ENCODE data around the gene ZCCHC14.
"Not testable (repeated sequence)": the region's sequence is repeated elsewhere in the genome, so short reads cannot be mapped to it uniquely, and the experiment has no call there.

Gene ZCCHC14

DNA sequence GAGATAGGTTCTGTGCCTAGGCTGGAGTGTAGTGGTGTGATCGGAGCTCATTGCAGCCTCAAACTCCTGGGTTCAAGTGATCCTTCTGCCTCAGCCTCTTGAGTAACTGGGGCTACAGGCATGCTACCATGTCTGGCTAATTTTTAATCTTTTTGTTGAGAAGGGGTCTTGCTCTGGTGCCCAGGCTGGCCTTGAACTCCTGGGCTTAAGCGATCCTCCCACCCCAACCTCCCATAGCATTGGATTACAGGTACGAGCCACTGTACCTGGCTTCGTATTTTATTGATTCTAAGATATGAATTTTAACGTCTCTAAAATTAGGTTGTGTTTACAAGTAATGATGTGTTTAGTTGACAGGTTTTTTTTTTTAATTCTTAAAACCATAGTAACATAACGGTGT is 30.8 kb upstream of the ZCCHC14 start:
- DNase-seq, result not testable (repeated sequence)

DNA sequence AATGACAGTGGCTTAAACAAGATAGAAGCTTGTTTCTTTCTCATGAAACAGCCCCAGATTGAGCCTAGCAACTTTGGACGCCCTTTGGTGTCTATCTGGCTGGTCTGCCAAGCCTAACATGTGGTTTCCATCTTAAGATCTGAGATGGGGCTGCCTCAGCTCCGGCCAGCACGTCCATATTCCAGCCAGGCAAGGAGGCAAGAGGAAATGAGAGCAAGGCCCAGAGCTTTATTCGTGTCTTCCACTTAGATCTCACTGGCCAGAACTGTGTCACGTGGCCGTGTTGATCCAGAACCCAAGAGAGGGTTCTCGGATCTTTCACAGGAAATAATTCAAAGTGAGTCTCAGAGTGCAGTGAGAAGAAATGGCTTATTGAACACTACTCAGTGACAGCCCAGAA is 28.9 kb upstream of the ZCCHC14 start:
- DNase-seq, result not testable (repeated sequence)

DNA sequence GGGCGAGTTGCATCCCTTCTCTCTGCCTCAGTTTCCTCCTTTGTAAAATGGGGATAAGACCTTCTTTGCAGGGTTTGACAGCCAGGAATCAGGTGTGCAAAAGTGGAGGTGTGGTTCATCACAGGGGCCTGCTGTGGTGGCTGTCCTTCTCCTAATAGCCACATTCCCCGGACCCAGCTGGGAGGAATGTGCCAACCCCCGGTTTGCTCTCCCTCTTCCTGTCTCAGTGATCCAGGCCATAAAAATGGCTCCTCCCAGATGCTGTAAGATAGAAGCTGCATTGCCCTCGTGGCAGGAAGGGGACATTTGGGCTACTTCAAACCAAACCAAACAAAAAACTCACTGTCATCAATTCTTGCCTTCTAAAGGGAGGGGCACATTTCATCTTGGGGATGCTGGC is 26.3 kb upstream of the ZCCHC14 start:
- DNase-seq, result not testable (repeated sequence)

DNA sequence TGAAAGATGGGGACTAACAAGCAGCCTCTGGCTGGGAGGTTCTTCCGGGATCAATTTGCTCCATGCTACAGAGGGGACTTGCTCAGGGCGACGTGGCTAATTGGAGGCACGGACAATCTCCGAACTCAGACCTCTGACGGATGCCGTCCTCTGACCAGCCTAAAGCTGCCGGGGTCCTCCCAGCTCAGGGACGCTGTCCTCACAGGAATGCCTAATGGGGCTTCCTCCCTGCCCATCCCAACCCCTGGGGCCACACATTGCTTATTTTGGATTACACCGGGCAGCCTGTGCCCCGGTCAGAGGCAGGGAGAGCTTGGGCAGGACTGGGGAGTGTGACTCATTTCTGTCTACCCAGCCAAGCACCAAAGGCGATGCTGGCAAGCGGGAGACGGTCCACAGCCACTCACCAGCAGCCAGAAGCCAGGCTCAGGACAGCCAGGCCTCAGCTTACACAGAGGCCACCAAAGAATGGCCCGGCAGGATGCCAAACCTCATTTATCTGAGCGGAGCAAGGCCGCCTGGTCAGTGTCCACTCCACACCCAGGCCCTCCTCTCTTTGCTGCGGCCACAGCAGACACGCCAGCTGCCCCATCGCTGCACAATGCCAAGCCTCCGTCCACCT is 25.7 kb upstream of the ZCCHC14 start:
- DNase-seq, result not testable (repeated sequence)

DNA sequence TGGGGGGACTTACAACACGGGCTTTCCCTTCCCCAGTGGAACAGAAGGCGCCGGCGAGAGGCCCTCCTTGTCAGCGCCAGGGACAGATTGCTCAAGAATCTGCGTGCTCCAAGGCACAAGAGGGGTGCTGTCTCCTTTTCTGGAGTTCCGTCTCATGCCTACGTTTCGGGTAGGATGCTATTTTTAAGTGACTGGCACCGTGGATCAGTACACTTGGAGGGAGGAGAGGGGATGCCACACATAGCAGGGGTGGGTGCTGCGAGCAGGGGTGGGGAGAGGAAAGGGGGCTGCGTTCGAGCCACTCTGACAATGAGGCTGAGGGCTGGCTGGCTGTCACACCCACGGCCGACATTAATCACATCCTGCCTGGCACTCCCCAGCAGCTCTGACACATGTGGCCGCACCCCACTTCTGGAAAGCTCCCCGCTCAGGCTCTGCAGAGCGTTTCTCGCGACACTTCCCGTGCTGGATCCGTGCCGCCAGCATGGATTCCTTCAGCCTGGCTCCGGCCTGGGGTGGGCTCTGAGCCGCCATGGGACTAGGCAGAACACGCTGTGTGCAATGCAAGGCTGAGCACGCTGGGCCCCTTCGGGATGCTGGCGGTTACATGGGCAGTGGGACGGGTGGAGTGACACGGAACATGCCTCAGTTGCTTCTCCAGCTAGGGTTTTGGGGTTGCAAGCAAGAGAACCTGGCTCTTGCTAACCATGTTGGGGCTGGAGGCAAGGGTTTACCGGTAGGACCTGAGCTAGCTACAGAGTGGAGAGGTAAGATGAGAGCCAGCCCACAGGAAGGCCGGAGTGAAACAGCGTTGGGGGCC is 25.0 kb upstream of the ZCCHC14 start:
- not testable (repeated sequence) for DNase-seq

DNA sequence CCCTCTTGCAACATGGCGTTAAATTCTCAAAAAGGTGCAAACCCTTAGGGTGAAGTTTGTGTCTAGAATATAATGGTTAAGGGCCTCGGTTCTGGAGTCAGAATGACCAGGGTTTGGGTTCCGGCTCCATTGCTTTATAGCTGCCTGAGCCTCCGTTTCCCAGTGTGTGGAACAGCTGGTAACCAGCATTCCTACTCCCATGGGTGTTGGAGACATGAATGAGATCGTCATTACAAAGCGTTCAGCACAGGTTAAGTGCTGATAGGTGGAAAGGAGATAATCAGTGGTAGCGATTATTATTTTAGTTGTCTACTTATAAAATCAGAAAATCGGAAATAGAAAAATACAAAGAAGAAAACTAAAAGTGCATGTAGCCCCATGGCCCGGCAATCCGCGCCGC is 23.5 kb upstream of the ZCCHC14 start:
- DNase-seq, result no peak

DNA sequence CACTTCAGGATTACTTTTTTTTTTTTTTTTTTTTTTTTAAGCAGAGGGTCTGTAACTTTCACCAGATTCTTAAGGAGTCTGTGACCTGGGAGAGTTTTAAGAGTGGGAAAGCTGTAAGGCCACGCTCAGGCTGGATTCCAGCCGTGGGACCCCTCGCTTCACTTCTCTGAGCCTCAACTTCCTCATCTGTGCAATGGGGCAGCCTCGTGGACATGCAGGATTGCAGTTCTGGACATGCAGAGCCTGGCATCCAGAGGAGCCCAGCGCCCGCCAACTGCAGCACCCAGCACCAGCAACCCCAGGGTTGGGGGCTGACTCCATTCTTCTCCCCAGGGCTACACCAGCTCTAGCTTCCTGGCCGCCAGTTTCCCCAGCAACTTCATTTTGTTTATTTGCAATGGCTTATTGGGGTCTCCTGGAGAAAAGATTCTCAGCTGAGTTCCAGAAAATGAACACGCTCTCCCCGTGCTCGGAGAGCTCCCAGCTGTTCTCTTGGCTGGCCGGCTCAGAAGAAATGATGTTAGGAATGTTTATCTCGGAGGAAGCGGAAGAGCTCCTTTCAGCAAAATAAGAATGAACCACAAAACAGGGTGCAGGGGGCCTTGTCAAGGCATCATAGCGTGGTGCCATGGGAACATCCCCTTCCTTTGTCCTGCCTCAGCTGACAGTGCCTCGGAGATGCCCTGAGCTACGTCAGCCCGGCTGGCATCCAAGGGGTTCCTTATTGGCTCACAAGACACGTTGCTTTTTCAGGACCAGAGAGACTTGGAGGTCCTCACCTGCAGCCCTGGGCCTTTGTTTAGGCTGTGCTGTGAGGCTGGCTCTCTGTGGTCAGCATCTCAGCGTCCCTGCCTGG is 22.9 kb upstream of the ZCCHC14 start:
- no peak for DNase-seq

DNA sequence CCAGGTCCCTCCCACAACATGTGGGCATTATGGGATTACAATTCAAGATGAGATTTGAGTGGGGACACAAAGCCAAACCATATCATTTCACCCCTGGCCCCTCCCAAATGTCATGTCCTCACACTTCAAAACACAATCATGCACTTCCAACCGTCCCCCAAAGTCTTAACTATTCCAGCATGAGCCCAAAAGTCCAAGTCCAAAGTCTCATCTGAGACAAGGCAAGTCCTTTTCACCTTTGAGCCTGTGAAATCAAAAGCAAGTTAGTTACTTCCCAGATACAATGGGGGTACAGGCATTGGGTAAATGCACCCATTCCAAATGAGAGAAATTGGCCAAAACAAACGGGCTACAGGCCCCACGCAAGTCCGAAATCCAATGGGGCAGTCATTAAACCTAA is 17.0 kb upstream of the ZCCHC14 start:
- not testable (repeated sequence) for DNase-seq

DNA sequence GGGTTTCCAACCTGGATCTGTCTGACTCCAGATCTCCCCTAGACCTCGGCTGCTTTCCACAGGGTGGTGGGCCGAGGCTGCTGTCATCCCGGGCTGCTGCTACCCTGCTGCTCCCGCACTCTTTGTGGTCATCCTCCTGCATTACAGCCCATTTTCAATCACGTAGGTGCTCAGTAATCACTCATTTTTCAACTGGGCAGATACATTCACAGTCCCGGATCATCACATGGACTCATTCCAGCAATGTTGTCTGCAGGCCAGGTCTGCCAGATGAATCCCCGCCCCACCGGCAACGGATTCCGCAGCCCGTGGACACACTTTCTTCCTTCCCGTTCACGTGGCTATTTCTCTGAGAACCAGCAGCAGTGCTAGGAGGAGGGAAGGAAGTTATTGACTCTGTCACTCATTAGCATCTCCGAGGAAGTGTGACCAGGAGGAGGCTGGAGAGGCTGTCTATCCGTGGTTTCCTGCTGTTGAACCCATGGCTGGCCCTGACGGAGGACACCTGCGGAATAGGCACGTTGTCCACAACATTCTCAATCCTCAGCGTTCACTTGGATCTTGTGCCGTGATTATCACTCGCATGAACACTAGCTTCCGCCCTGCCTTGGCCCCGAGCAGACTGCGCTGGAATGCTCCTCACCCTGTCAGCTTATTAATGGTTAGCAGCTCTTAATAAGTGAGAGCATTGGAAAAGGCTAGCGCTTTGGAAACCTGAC is 14.7 kb upstream of the ZCCHC14 start:
- no peak for DNase-seq

DNA sequence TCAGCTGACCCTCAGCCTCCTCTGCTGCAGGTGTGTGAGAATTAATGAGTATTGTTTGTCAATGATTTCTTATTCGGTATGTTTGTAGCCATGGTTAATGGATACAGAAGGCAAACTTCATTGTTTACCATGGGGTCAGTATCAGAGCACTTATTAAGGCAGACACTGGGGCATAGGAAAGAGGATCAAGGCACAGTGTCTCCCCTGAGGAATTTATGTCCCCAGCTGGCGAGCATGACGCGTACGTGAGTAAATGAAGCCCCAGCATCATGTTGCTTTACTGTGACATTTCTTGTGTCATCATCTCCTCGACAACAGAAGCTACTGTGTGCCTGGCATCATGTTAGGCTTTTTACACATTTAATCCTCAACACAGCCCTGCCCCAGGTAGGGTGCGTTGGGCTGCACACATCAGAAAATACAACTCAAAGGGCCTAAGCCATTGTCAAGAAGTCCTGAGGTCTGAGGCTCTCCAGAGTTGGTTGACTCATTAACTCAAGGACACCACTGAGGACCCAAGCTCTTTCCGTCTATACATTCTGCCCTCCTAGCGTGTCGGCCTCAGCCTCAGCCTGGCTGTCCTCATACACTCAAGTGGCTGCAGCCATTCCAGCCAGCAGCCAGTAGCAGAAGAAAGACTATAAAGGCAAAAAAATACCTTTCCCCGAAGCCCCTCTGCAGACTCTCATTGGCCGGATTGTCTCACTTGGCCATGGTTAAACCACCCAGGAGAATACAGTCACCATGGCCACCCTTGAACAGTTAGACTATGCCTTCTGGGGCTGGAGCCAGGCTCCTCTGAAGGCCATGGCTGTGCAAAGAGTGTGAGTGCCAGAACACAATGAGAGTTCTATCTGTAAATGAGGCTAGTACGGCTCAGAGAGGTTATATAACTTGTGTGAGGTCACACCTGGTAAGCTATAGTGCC is 13.9 kb upstream of the ZCCHC14 start:
- no peak for DNase-seq

DNA sequence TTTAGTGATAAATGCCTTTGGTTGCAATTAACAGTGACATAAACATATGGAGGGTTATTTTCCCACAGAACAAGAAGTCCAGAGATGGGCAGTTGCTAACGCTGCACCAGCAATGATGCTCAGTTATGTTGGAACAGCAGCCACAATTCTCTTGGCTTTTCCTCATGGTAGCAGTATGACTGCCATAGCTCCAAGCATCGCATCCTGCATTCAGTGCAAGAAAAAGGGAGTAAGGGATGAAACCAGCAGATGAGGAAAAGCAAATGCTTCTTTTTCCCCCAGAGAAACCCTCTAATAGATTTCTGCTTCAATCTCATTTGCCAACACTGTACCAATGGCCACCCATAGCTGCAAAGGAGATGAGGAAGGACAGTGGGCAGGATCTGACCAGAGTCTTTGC is 13.0 kb upstream of the ZCCHC14 start:
- DNase-seq, result no peak

DNA sequence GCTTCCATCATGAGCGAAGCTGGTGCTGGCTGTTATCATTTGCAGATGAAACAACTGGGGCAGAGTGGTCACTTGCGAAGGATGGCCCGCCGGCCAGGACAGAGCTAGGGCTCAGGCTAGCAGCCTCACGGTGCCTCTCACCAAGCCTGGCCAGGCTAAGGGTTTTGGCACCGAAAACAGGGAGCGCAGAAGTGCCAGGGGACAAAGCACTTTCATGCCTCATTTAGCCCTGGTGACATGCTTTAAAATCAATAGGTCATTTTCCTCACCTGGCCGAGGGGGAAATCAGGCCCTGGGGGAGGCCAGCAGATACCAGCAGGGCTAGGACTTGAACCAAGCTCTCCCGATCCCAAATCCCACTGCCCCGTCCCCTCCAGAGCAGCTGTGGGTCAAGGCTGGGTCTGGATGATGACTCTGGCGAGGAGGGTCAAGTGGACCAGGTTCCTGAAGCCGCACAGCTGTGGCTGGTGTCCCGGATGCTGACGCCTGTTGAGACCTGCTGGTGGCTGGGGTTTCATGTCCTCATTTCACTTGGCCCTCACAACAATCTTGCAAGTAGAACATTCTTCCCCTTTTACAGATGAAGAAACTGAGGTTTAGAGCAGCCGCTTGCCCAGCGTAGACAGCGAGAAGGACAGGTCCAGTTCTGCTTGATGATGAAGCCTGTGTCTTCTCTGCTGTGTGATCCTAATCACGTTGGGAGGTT is 10.6 kb upstream of the ZCCHC14 start:
- DNase-seq, result not testable (repeated sequence)

DNA sequence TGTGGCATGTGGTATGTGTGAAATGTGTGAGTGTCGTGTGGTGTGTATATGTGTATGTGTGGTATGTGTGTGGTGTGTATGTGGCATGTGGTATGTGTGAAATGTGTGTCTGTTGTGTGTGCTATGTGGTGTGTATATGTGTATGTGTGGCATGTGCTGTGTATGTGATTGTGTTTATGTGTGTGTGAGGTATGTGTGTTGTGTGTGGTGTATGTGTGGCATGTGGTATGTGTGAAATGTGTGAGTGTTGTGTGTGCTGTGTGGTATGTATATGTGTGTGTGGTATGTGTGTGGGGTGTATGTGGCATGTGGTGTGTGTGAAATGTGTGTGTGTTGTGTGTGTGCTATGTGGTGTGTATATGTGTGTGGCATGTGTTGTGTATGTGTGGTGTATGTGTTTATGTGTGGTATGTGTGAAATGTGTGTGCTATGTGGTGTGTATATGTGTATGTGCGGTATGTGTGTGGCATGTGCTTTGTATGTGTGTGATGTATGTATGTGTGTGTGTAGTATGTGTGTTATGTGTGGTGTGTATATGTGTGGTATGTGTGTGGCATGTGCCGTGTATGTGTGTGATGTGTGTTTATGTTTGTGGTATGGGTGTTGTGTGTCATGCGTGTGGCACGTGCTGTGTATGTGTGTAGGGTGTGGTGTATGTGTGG is 9.6 kb upstream of the ZCCHC14 start:
- DNase-seq, result no peak

DNA sequence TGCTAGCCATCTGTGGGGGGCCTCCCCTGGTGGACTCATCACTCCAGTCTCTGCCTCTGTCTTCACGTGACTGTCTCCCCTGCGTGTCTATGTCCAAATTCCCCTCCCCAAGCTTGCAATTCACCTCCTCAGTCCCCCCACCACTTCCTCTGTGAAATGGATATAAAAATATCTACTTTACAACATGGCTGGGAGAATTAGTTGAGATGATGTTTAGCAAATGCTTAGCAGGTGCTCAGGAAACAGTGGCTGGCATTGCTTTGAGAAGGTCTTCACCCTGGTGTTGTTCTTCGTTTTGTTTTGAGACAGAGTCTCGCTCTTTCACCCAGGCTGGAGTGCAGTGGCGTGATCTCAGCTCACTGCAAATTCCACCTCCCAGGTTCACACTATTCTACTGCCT is 8.3 kb upstream of the ZCCHC14 start:
- DNase-seq, result no peak

DNA sequence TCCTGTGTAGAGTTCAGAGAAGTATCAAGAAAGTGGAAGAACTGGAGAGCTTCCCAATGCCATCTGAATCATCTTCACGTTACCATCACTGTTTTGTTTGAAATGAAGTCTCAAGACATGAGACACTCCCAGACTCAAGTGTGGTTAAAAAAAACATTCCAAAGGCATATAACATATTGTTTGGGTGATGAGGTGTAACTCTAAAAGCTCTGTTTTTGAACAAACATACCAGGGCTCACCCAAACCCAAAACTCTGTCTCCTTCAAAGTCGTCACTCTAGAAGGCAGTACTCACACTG is 6.3 kb upstream of the ZCCHC14 start:
- no peak for DNase-seq

DNA sequence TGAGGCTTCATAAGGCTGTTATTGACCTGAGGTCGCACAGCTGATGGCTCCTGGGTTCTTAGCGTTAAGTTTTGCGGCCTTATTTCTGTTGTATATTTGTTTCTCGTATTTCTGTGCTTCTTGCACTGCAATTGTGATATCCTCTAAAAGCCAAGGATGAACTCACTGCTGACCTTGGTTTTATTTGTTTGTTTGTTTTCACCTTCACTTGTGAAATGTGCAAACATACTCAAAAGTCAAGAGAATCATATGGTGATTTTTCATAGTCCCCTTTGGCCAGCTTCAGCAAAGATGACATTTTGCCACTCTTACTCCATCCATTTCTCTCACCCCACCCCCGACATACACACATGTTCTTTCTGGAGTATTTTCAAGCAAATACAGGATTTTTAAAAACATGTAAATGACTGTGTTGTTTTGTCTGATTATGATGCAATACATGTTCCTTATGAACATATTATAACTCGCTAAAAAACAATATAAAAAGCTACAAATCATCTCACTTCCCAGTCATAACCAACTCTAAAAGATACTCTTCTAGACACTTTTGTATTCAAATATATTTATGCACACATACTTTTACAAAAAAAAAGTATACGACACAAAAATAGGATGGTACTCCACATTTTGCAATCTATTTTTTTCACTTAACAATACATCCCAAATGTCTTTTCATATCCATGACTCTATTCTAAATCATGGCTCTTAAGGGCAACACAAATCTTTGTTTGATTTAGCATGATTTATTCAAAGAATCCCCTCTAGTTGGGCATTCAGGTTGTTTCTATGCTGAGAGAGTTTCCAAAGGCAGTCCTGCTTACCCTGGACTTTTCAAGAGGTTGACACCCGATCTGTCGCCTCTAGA is 5.7 kb upstream of the ZCCHC14 start:
- DNase-seq, result no peak

DNA sequence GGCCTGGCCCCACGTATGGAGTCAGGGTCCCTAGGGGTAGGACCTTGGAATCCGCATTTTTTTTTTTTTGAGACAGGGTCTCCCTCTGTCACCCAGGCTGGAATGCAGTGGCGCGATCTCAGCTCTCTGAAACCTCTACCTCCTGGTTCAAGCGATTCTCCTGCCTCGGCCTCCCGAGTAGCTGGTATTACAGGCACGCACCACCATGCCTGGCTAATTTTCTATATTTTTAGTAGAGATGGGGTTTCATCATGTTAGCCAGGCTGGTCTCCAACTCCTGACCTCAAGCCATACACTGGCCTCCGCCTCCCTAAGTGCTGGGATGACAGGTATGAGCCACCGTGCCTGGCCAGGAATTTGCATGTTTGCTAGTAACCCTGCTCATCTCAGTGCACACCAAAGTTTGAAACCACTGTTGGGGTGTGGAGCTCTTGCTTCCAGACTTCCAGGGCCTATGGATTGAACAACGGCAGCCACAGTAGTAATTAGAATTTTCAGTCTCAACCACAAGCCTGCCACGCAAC is 5.0 kb upstream of the ZCCHC14 start:
- not testable (repeated sequence) for DNase-seq

DNA sequence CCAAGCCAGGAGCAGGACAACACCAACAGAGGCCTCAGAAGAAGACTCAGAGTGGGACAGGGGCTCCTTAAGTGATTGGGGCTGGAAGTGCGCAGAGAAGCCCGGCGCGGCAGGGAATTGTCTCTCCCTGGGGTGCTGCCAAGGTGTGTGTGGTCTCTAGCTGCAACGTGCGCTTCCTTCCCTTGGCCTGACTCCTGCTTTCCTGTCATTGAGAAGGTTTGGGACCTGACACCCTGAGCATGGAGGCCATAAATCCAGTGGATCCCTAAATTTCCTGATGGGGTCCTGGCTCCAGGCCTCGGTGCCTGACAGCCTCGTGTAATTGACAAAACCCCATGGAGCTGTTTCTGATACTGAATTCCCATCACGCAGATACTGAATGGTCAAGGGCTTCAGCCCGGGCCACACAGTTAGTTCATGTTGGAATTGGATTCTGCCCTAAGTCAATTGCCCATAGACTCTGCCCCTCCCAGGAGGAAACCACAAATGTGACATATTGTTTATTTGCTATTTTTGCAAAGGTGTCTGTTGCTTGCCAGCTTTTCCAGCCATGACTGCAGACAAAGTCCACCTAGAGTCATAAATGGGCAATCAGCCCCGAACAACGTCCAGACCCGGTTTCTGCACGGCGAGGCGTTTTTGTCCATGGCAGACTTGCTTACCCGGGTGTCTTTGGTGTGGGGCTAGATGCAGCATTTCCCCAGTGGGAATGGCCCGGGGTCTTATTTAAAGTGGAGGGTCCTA is 4.4 kb upstream of the ZCCHC14 start:
- not testable (repeated sequence) for DNase-seq

DNA sequence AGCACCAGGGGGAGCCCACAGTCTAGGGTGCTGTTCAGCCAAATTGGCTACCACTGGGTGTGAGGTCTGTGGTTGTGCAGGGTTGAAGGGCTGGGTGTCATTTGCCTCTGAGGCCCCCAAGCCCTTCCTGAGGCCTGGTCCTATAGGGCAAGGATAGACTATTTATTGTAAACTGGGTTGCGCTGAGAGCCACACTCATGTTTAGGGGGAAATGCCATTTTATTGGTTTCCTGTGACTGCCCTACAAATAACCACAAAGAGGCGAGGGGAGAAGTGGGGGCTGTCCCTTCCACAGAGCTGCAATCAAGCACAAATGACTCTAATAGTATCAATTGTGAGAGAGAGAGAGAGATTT is 3.6 kb upstream of the ZCCHC14 start:
- DNase-seq, result no peak

Measured in right hindlimb (tissue), 1 donor.